ENCODE results near the gene NAP1L1. TPM values are rescaled to one million over a fixed set of nuclear protein-coding genes. Genes with fewer than 3 reads are reported as not detected.

Gene NAP1L1
- total RNA-seq, 1 experiment from 2014 or later = 620 TPM

- peak; percentile 71 for ATAC-seq
Observed at GRCh38 chr12:76020281-76020680, 64.2 kb downstream of the NAP1L1 start.

GRCh38 chr12:76018672-76019071, 65.8 kb downstream of the NAP1L1 start:
- Histone ChIP-seq H3K27ac (ENCODE audit: low read length) (peak overlapping the region; percentile 100), H3K4me1 (ENCODE audit: control insufficient read depth, insufficient read depth, low read length) (peaks cover 56% of the 10 kb centered on the region), H3K9me3 (ENCODE audit: control insufficient read depth, insufficient read depth, low read depth, low read length) (no peaks in the 10 kb centered on the region; the same call in 1 of the 2 replicates), H3K4me3 (ENCODE audit: low read depth in 2 of 2, low read length in 2 of 2) (no peak overlapping the region), H3K36me3 (ENCODE audit: control insufficient read depth, insufficient read depth, low read length) (no peaks in the 10 kb centered on the region), H3K27me3 (ENCODE audit: control insufficient read depth, insufficient read depth, low read length) (no peaks in the 10 kb centered on the region)
- BruUV-seq (replicated peaks) = no TSS peak
- TF ChIP-seq SIN3A (IDR thresholded peaks at IDR 0.05; ENCODE audit: borderline replicate concordance, insufficient read depth, low read depth, low read length) (no peak), CTCF (IDR thresholded peaks at IDR 0.05) (no peak), POLR2AphosphoS5 (IDR thresholded peaks at IDR 0.05; ENCODE audit: low read depth, low read length) (no peak), TCF7L2 (IDR thresholded peaks at IDR 0.05; ENCODE audit: low read depth, low read length) (no peak), REST (IDR thresholded peaks at IDR 0.05; ENCODE audit: insufficient read depth in 1 of 2, low read depth in 2 of 2, low read length in 1 of 2) (no peak)
- DNase-seq (ENCODE audit: low read depth, low spot score) (no peak), ATAC-seq (no peak)
- intact Hi-C loops (cut with micrococcal nuclease; ENCODE audit: unreplicated experiment) (no loop called here), in situ Hi-C loops (cut with HindIII; ENCODE audit: low pct_unique_long_range_greater_than_20kb, low sequenced_read_pairs) (no loop called here)
- CTCF ChIA-PET = no interaction called here
- POLR2A ChIA-PET = interaction anchor here (1.1 kb wide), 1 partner anchor 40 kb away, joined by 4 read pairs; no protein-coding TSS in a partner anchor

More at GRCh38 chr12:76020281-76020680, 64.2 kb downstream of the NAP1L1 start:
- H3K27ac ChIP-seq (ENCODE audit: low read length) = peak overlapping the region; percentile 100
- in situ Hi-C loops (cut with HindIII; ENCODE audit: low pct_unique_long_range_greater_than_20kb, low sequenced_read_pairs) = no loop called here
- DNase-seq (ENCODE audit: low read depth, low spot score) = no peak
- no peaks in the 10 kb centered on the region for H3K27me3 ChIP-seq (ENCODE audit: control insufficient read depth, insufficient read depth, low read length)
- H3K4me3 ChIP-seq (ENCODE audit: low read depth in 2 of 2, low read length in 2 of 2) = no peak overlapping the region
- ChIA-PET CTCF (interaction anchor here (0.7 kb wide), 1 partner anchor 172 kb away, joined by 3 read pairs; no protein-coding TSS in a partner anchor), POLR2A (interaction anchor here (0.6 to 1.2 kb wide), 3 partner anchors 39 to 536 kb away, joined by 3 read pairs; no protein-coding TSS in a partner anchor)
- peaks cover 68% of the 10 kb centered on the region for H3K4me1 ChIP-seq (ENCODE audit: control insufficient read depth, insufficient read depth, low read length)
- no TSS peak for BruUV-seq (replicated peaks)
- no peaks in the 10 kb centered on the region for H3K36me3 ChIP-seq (ENCODE audit: control insufficient read depth, insufficient read depth, low read length)
- no peaks in the 10 kb centered on the region; the same call in 1 of the 2 replicates for H3K9me3 ChIP-seq (ENCODE audit: control insufficient read depth, insufficient read depth, low read depth, low read length)
- TF ChIP-seq REST (IDR thresholded peaks at IDR 0.05; ENCODE audit: insufficient read depth in 1 of 2, low read depth in 2 of 2, low read length in 1 of 2) = no peak
- no peak for TF ChIP-seq CTCF (IDR thresholded peaks at IDR 0.05)
- intact Hi-C loops (cut with micrococcal nuclease; ENCODE audit: unreplicated experiment) = loop anchor here (5.0 to 10.0 kb wide), 3 partner anchors 38 to 298 kb away; no protein-coding TSS in a partner anchor

Data from Panc1 (cell line).